Stimulated activated CD4-positive, alpha-beta T cell treated with anti-CD3 and anti-CD28 coated beads, Interleukin-4, amount 100 ng/mL, for 48 hours (primary cell): Measurements from ENCODE around the gene WDR53.
"Not testable (repeated sequence)": the region's sequence is repeated elsewhere in the genome, so short reads cannot be mapped to it uniquely, and the experiment has no call there.

Experiments
- DNase-seq, 2 donors: peaks; one replicate each; pipeline ENCODE4 v3.0.0-alpha.2; 2020; ENCODE audit warnings: low read depth in 2 of 2

The WDR53 gene

GRCh38 chr3:196568246-196569002, at the start of gene WDR53, which contains the start of gene FBXO45:
Gene WDR53 (minus strand): TSS chr3:196568554. CDS start chr3:196561475, 7,079 bp downstream.
Gene FBXO45 (plus strand): TSS chr3:196568660. CDS start chr3:196568985, 325 bp downstream.
- peak; percentile 89 to 92 for DNase-seq

DNA sequence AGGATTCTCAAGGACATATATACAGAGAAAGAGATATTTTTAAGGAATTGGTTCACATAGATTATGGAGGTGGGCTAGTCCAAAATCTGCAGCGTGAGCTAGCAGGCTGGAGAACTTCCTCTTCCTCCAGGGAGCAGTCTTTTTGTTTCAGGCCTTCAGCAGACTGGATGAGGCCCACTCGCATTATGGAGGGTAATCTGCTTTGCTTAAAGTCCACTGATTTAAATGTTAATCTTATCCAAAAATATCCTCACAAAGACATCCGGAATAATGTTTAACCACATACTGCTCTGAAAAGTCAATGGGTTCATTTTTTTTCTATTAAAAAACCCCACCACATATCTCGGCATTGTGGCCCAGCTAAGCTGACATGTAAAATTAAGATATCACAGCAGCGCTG, 48.9 kb upstream of the WDR53 start:
- no peak for DNase-seq

DNA sequence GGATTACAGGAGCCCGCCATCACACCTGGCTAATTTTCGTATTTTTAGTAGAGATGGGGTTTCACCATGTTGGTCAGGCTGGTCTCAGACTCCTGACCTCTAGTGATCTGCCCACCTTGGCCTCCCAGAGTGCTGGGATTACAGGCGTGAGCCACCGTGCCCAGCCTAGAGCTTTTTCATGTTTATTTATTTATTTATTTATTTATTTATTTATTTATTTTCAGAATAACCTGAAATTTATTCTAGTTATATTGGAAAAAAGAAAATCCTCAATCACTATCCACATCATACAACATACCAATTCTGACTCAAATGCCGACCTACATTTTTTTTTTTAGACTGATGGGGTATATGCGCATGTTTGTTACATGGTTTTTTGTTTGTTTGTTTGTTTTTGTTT, 46.9 kb upstream of the WDR53 start:
- not testable (repeated sequence) for DNase-seq

DNA sequence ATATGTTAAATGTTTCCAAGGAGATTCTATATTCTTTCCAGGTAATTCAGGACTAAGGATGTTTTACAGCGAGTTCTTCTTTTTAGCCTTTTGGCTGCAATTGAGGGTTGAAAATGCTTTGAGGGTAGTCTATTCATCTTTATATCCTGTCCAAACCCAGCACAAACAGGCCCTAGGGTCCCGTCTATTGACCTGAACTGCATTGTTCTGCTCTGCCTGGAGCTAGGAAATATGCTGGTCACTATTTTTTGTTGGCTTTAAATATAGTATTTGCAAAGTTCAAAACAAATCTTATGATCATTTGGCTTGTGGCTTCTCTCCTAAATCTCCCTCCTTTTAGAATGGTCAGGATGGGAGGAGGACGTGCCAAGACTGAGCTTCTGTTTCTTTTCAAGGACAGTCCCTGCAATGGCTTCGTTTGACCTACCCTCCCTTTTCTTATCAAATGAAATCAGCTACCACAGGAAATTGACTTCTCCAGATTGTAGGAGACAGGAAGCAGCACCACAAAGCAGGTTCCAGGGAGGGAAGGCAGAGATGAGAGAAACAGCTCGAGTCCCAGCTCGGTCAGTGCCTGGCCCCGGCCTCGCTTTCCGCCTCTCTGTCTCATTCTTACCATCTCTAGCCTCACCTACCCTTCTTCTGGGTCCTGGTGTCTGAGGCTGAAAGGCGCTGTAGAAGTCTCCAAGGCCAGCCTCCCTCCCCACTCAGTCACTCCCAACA, 43.6 kb upstream of the WDR53 start:
- DNase-seq = no peak

DNA sequence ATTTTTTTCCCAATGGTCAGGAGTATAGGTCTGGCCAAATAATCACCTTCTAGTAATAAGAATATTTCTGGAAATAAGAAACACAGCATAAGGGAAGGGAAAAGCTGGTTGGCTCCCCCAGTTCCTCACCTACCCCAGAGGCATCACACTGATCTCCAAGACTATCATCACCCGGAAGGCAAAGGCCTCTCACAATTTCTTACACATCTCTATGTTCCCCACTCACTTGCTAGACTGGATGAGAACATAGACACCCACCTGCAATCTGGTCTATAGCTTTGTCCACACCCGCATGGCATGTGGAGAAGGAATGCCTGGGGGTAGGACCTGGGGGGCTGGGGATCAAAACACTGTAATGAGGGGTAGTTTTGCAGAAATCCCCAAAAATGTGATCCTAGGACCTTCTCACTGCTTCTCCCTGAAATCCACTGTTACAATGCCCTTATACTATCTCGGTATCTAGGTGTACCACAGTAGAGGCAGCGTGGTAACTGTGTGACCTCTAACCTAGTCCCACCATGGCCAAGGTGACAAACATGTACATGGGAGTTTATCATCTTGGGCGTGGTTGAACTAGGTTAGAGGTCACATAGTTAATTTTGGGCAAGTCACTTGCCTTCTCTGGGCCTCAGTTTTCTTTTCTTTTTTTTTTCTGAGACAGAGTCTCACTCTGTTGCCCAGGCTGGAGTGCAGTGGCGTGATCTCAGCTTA, 41.6 kb upstream of the WDR53 start:
- DNase-seq = no peak

DNA sequence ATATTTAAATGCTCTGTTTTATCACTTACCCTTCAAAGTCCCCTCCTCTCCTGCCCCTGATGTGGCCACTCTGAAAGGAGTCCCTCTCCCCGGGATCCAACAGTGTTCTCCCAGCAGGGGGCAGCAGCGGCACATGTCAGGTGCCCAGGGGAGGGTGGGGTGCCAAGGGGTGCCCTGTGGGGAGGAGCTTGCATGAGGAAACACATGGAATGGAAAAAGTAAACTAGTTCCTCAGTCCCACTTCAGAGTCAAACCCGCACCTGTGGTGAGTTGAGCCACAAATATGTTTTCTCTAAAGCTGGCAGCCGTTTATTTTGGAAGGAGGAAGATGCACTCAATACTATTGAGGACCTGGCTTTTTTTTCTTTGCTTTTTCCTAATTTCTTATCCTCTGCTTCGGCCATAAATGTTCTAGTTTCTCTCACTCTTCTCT, 41.0 kb upstream of the WDR53 start:
- peak; percentile 94 to 98 for DNase-seq

GRCh38 chr3:196608693-196609092, 40.3 kb upstream of the WDR53 start:
- no peak for DNase-seq

DNA sequence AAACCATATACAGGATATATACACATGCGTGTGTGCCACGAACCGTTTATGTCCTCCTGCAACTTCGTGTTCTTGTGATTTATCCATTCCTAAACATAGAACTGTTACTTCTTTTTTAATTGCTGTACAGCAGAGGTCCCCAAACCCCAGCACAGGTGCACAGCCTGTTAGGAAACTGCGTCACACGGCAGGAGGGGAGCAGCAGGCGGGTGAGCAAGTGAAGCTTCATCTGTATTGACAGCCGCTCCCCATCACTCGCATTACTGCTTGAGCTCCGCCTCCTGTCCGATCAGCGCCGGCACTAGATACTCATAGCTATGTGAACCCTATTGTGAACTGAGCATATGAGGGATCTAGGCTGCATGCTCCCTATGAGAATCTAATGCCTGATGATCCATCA, 36.2 kb upstream of the WDR53 start:
- peak; percentile 24 to 30 for DNase-seq

GRCh38 chr3:196603683-196604082, 35.3 kb upstream of the WDR53 start:
- no peak for DNase-seq

- no peak for DNase-seq
Observed at GRCh38 chr3:196602673-196603072, 34.3 kb upstream of the WDR53 start.

DNA sequence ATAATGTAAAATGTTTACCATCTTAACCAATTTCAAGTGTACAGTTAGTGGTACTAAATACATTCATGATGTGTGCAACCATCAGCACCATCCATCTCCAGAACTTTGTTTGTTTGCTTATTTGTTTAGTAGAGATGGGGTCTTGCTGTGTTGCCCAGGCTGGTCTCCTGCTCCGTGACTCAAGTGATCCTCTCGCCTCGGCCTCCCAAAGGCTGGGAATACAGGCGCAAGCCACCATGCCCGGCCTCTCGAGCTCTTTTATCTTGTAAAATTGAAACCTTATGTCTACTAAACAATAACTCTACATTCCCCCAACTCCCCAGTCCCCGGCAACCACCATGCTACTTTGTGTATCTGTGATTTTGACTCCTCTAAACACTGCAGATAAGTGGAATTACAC, 32.0 kb upstream of the WDR53 start:
- DNase-seq = no peak

GRCh38 chr3:196599734-196600128, 31.4 kb upstream of the WDR53 start:
- no peak for DNase-seq

GRCh38 chr3:196597971-196598733, 29.8 kb upstream of the WDR53 start:
- peak in 1 of 2 donors; percentile 16 for DNase-seq

- no peak for DNase-seq
Observed at GRCh38 chr3:196596355-196596754, 28.0 kb upstream of the WDR53 start.

GRCh38 chr3:196590279-196590678, 21.9 kb upstream of the WDR53 start:
- no peak for DNase-seq

DNA sequence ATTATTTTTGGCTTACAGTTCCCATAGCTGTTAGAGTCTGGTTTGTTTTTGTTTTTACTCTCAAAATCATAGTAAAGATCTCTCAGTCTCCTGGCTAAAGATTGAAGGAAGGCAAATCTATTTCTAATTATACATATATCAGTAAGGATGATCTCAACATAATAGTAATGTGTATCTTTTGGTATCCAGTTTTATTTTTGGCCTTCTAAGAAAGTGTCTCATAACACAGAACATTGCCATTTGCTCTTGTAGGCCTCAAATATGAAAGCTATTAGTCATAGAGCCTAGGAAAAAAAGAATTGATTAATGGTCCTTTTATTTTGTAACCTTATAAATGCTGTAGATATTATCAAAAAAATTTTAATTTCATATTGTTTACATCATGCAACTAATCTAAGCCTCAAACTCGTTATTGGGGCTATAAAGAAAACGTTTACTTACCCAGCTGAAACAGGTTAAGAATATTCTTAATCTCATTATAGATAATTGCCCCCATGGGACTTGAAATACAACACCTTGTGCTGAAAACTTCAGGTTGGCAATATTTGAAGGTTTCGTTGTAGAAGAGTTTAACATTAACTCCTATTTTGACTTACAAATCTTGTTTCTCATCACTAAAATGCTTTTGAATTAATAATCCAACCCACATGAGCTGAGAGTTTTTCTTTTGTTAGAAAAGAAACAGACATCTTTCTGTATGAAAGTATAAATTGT, 16.8 kb upstream of the WDR53 start:
- DNase-seq = no peak

DNA sequence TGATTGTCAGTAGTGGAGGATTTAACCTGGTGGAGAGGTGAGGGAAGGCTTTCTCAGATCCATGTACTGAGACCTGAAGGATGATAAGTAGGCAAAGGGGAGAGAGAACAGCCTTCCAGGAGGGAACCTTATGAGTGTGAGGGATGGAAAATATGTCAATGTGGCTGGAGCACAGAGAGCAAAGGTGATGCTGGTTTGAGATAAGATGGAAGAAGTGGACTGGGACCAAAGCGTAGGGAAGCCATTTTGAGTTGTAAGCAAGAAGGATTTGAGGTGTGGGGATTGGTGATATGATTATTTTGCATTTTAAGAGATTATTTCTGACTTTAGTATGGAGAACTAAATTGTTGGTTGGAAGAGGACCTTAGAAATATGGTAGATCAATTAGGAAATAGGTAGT, 4.0 kb upstream of the WDR53 start:
- no peak for DNase-seq

GRCh38 chr3:196570332-196570731, 2.0 kb upstream of the WDR53 start:
- DNase-seq = not testable (repeated sequence)

- DNase-seq = peak; percentile 38
Observed at GRCh38 chr3:196569003-196569516, 706 bp upstream of the WDR53 start.

DNA sequence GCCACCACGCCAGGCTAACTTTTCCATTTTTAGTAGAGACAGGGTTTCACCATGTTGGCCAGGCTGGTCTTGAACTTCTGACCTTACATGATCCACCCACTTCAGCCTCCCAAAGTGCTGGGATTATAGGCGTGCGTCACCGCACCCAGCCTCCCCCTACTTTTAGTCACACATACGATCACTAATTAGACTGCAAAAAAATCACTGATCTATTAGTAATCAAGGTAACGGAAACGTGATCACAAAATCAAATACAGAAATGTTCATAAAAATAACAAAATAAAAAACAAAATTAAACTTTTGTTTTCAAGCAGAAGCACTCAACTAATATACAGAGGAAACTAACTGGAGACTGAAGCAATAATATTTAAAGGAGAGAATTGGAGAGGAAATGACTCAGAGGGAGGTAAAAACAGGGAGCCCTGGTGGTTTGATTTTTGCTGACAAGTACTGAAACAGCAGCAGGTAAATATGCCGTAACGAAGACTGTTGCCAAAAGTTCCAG, 4.6 kb downstream of the WDR53 start:
- peak; percentile 6 to 19 for DNase-seq

GRCh38 chr3:196559826-196560225, 8.5 kb downstream of the WDR53 start:
- no peak for DNase-seq
